ENCODE data around the gene EIF4B.

DNA sequence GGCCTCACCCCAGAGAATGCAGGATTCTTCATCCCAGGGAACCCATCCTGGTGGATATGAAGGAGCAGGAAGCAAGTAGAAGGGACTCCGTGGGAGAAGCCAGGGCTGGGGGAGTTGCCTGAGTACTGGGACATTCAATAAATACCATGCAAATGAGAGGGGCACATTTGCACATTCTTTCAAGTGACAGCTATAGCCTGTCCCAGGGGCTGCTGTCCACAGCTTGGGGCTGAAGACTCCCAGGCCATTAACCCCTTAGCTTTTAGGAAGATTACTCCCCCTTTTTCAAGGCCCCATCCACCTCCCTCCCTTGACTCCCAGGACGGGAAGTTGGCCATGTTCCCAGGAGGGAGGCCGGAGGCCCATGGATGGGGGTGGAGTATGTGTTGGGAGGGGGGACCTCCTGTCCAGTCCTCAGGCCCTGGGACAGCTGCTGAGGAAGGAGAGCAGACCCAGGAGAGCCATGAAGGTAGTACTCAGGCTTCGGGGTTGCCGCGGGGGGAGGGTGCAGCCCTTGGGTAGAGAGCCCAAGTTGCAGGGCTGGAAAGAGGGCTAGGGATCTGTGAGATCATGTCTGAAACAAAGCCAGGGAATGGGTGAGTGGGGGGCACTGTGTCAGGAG, 42.6 kb downstream of the EIF4B start:
- TF ChIP-seq CTCF (IDR thresholded peaks at IDR 0.05 in 4 of 5, conservative IDR thresholded peaks at IDR 0.05 in 1 of 5) (no peak), POLR2A (IDR thresholded peaks at IDR 0.05) (no peak)

Data from gastrocnemius medialis (tissue), 4 donors.